T-helper 1 cell (primary cell): ENCODE data around the gene IRAK2.
"Not testable (repeated sequence)": the region's sequence is repeated elsewhere in the genome, so short reads cannot be mapped to it uniquely, and the experiment has no call there.

Experiments used
- DNase-seq, 5 donors: peaks; one replicate each; pipeline ENCODE4 v3.0.0-alpha.2; 2012 to 2020
- total RNA-seq, 4 donors: gene quantifications; one replicate each; lab custom pipeline; 2026; lab: John Stamatoyannopoulos, UW

IRAK2 gene
- total RNA-seq: 8.3 to 15.0 (median 8.8) reads per million in 4 donors

GRCh38 chr3:10164546-10165393 lies at the start of gene IRAK2:
IRAK2 (plus strand) TSS chr3:10164919; CDS start chr3:10164955, 36 bp downstream.
- peak; percentile 45 to 61 (median 49) for DNase-seq

- DNase-seq: peak; percentile 86 to 98 (median 92)
Measured at GRCh38 chr3:10115326-10116137, 49.2 kb upstream of the IRAK2 start, which contains the start of gene BRK1. BRK1 (plus strand) TSS chr3:10115675; CDS start chr3:10115702, 27 bp downstream.

GRCh38 chr3:10116138-10116460 lies 48.6 kb upstream of the IRAK2 start:
- DNase-seq: no peak

- DNase-seq: no peak
Measured at GRCh38 chr3:10116928-10117327, 47.8 kb upstream of the IRAK2 start.

GRCh38 chr3:10119376-10119775 lies 45.3 kb upstream of the IRAK2 start:
- DNase-seq: no peak

- no peak for DNase-seq
Measured at GRCh38 chr3:10121064-10121463, 43.7 kb upstream of the IRAK2 start.

- DNase-seq: no peak
Measured at GRCh38 chr3:10122724-10123123, 42.0 kb upstream of the IRAK2 start.

GRCh38 chr3:10135872-10136271 lies 28.8 kb upstream of the IRAK2 start:
- not testable (repeated sequence) for DNase-seq

- DNase-seq: no peak
Measured at GRCh38 chr3:10136426-10137005, 28.2 kb upstream of the IRAK2 start.

- DNase-seq: no peak
Measured at GRCh38 chr3:10137178-10137577, 27.5 kb upstream of the IRAK2 start.

GRCh38 chr3:10140996-10141546 lies 23.6 kb upstream of the IRAK2 start:
- no peak for DNase-seq

- DNase-seq: peak in 2 of 5 donors; percentile 14 to 25
Measured at GRCh38 chr3:10142707-10143560, 21.8 kb upstream of the IRAK2 start.

GRCh38 chr3:10145685-10146084 lies 19.0 kb upstream of the IRAK2 start:
- no peak for DNase-seq

- DNase-seq: no peak
Measured at GRCh38 chr3:10149226-10149625, 15.5 kb upstream of the IRAK2 start.

- DNase-seq: no peak
Measured at GRCh38 chr3:10150987-10151386, 13.7 kb upstream of the IRAK2 start.

GRCh38 chr3:10154335-10155122 lies 10.2 kb upstream of the IRAK2 start:
- DNase-seq: no peak

GRCh38 chr3:10155123-10155472 lies 9.6 kb upstream of the IRAK2 start:
- DNase-seq: no peak

- DNase-seq: no peak
Measured at GRCh38 chr3:10155658-10156057, 9.1 kb upstream of the IRAK2 start.

- no peak for DNase-seq
Measured at GRCh38 chr3:10157031-10157430, 7.7 kb upstream of the IRAK2 start.

GRCh38 chr3:10158555-10158954 lies 6.2 kb upstream of the IRAK2 start:
- not testable (repeated sequence) for DNase-seq

- no peak for DNase-seq
Measured at GRCh38 chr3:10160346-10160745, 4.4 kb upstream of the IRAK2 start.
